MM.1S (cell line): Measurements from ENCODE around the gene GPD1.

Source experiments
- DNase-seq: peaks from one replicate; pipeline ENCODE4 v3.0.0-alpha.2; 2015
- H2AFZ ChIP-seq: fragments of 300-600 bp; sonication (generic); 2 replicates; pipeline ENCODE4 v1.6.0; 2016; ENCODE audit warnings: antibody characterized with exemption, low read length
- H3F3A ChIP-seq: fragments of 300-600 bp; sonication (generic); 2 replicates; pipeline ENCODE4 v1.6.1; 2016; ENCODE audit warnings: mild to moderate bottlenecking, antibody characterized with exemption, low read length, moderate library complexity, mixed read lengths; ENCODE audit not compliant: insufficient read depth
- H3K27ac ChIP-seq: fragments of 300-600 bp; sonication (generic); 2 replicates; pipeline ENCODE4 v1.5.1; 2016; ENCODE audit warnings: mild to moderate bottlenecking, low read length
- H3K27me3 ChIP-seq: fragments of 300-600 bp; sonication (generic); replicated peaks from 2 replicates; pipeline ENCODE4 v1.6.0; 2016; ENCODE audit warnings: low read length; ENCODE audit not compliant: insufficient read depth
- H3K36me3 ChIP-seq: fragments of 300-600 bp; sonication (generic); replicated peaks from 2 replicates; pipeline ENCODE4 v1.6.1; 2016; ENCODE audit warnings: mild to moderate bottlenecking, low read length, mixed read lengths; ENCODE audit not compliant: insufficient read depth
- H3K4me1 ChIP-seq: fragments of 300-600 bp; sonication (generic); 2 replicates; pipeline ENCODE4 v1.6.1; 2016; ENCODE audit warnings: low read length, mixed read lengths
- H3K4me2 ChIP-seq: fragments of 300-600 bp; sonication (generic); 2 replicates; pipeline ENCODE4 v1.6.0; 2016; ENCODE audit warnings: low read depth, low read length
- H3K4me3 ChIP-seq: fragments of 300-600 bp; sonication (generic); 2 replicates; pipeline ENCODE4 v1.5.1; 2016; ENCODE audit warnings: low read length, mixed read lengths
- H3K79me2 ChIP-seq: fragments of 300-600 bp; sonication (generic); 2 replicates; pipeline ENCODE4 v1.6.1; 2016; ENCODE audit warnings: mixed run types, low read length, mixed read lengths
- H3K9ac ChIP-seq: fragments of 300-600 bp; sonication (generic); 2 replicates; pipeline ENCODE4 v1.6.1; 2016; ENCODE audit warnings: low read length, mixed read lengths
- H3K9me2 ChIP-seq: fragments of 300-600 bp; sonication (generic); replicated peaks from 2 replicates; pipeline ENCODE4 v1.6.1; 2016; ENCODE audit warnings: mild to moderate bottlenecking, low read length, mixed read lengths; ENCODE audit not compliant: insufficient read depth
- H3K9me3 ChIP-seq: fragments of 300-600 bp; sonication (generic); replicated peaks from 2 replicates; pipeline ENCODE4 v1.6.1; 2016; ENCODE audit warnings: mild to moderate bottlenecking, low read length, mixed read lengths; ENCODE audit not compliant: insufficient read depth
- H4K20me1 ChIP-seq: fragments of 300-600 bp; sonication (generic); 2 replicates; pipeline ENCODE4 v1.6.1; 2016; ENCODE audit warnings: mild to moderate bottlenecking, low read length, moderate library complexity, mixed read lengths; ENCODE audit not compliant: insufficient read depth
- EZH2 ChIP-seq: fragments of 300-600 bp; sonication (generic); optimal IDR thresholded peaks from 2 replicates; pipeline ENCODE3; 2017; ENCODE audit warnings: low read depth, mild to moderate bottlenecking, antibody characterized with exemption, low read length, mixed read lengths
- EZH2phosphoT487 ChIP-seq: fragments of 300-600 bp; sonication (generic); IDR thresholded peaks from 2 replicates; pipeline ENCODE4 v1.6.1; 2018; ENCODE audit warnings: antibody characterized with exemption, low read length
- TF ChIP-seq, protein P1 (sequence below): fragments of 300-600 bp; sonication (generic); IDR thresholded peaks from 2 replicates; pipeline ENCODE4 v1.5.1; 2016; ENCODE audit warnings: antibody characterized with exemption, low read length, mixed read lengths

The GPD1 gene

GRCh38 chr12:50127546-50127945 is 23.7 kb downstream of the GPD1 start:
- H3K36me3 ChIP-seq: no peaks in the 10 kb centered on the region; the same call in 1 of the 2 replicates
- no peaks in the 10 kb centered on the region for H4K20me1 ChIP-seq
- H3K27ac ChIP-seq: no peak overlapping the region
- H3K9me2 ChIP-seq: no peaks in the 10 kb centered on the region
- TF ChIP-seq, protein P1, sequence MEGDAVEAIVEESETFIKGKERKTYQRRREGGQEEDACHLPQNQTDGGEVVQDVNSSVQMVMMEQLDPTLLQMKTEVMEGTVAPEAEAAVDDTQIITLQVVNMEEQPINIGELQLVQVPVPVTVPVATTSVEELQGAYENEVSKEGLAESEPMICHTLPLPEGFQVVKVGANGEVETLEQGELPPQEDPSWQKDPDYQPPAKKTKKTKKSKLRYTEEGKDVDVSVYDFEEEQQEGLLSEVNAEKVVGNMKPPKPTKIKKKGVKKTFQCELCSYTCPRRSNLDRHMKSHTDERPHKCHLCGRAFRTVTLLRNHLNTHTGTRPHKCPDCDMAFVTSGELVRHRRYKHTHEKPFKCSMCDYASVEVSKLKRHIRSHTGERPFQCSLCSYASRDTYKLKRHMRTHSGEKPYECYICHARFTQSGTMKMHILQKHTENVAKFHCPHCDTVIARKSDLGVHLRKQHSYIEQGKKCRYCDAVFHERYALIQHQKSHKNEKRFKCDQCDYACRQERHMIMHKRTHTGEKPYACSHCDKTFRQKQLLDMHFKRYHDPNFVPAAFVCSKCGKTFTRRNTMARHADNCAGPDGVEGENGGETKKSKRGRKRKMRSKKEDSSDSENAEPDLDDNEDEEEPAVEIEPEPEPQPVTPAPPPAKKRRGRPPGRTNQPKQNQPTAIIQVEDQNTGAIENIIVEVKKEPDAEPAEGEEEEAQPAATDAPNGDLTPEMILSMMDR: no peak
- no peak for TF ChIP-seq EZH2phosphoT487
- TF ChIP-seq EZH2: no peak
- H3K9ac ChIP-seq: no peak overlapping the region
- H3K4me1 ChIP-seq: 0 out of 2 replicates have a peak, but pooled peaks cover 4% of the 10 kb centered on the region
- H3K4me2 ChIP-seq: no peak overlapping the region
- H3K27me3 ChIP-seq: no peaks in the 10 kb centered on the region
- no peak overlapping the region for H3K4me3 ChIP-seq
- H3K9me3 ChIP-seq: no peaks in the 10 kb centered on the region
- H3K79me2 ChIP-seq: peaks cover 2% of the 10 kb centered on the region; the same call in 1 of the 2 replicates
- no peak for DNase-seq
- H2AFZ ChIP-seq: no peak overlapping the region
- H3F3A ChIP-seq: no peaks in the 10 kb centered on the region

DNA sequence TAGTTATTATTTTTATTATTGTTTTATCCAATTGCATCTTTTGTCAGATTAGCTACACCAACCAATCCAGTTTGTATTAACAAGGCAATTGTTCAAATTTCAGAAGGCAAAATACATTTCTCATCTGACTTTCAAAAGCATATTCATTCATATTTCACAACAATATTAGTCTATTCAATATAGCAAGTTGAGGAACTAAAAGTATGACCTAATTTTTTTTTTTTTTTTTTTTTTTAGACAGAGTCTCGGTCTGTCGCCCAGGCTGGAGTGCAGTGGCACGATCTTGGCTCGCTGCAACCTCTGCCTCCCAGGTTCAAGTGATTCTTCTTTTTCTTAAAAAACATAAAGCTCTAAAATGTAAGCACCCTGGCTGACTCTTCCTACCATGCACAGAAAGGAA is 25.5 kb downstream of the GPD1 start:
- no peaks in the 10 kb centered on the region; the same call in 1 of the 2 replicates for H3K36me3 ChIP-seq
- TF ChIP-seq, protein P1: no peak
- TF ChIP-seq EZH2phosphoT487: no peak
- no peak for TF ChIP-seq EZH2
- DNase-seq: no peak
- no peaks in the 10 kb centered on the region for H3F3A ChIP-seq
- H3K9ac ChIP-seq: no peak overlapping the region
- no peaks in the 10 kb centered on the region for H3K79me2 ChIP-seq
- H3K4me1 ChIP-seq: 0 out of 2 replicates have a peak, but pooled peaks cover 4% of the 10 kb centered on the region
- no peak overlapping the region for H3K27ac ChIP-seq
- no peaks in the 10 kb centered on the region for H3K27me3 ChIP-seq
- no peaks in the 10 kb centered on the region for H3K9me3 ChIP-seq
- no peak overlapping the region for H3K4me2 ChIP-seq
- H3K4me3 ChIP-seq: no peak overlapping the region
- H4K20me1 ChIP-seq: no peaks in the 10 kb centered on the region
- no peak overlapping the region for H2AFZ ChIP-seq
- H3K9me2 ChIP-seq: no peaks in the 10 kb centered on the region

DNA sequence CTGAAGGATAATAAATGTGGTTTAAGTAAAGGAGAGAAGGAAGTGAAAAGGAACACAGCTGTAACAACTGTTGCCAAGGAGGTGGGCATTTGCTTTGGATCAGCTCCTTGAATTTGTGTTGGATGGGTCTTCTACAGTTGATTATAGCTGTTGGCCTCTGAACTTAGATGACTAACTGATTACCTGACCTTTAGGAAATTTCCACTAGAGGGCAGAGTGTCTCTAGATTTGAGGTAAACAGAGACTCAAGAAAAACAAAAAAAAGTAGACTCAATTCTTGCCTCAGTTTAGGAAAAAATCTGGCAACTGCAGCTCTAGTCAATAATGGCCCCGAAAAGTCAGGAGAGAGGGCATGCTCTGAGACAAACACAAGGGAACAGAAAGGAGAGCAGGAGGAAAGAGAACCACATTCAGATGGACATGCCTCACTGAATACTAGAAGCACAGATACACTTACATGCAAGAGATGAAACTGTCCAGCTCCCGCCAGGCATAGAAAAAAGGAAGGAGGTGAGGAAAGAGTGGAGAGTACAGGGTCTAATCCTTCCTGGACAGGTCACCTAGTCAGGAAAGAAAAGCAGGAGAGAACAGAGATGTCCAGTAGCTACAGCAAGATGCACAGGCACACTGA is 28.8 kb downstream of the GPD1 start:
- H3K27ac ChIP-seq: no peak overlapping the region
- H3K27me3 ChIP-seq: no peaks in the 10 kb centered on the region
- no peaks in the 10 kb centered on the region for H3K9me3 ChIP-seq
- H2AFZ ChIP-seq: no peak overlapping the region
- no peak overlapping the region for H3K9ac ChIP-seq
- no peaks in the 10 kb centered on the region; the same call in 1 of the 2 replicates for H3K36me3 ChIP-seq
- TF ChIP-seq, protein P1: peak; percentile 48
- TF ChIP-seq EZH2phosphoT487: no peak
- no peaks in the 10 kb centered on the region for H3K4me1 ChIP-seq
- H3K4me3 ChIP-seq: no peak overlapping the region
- no peaks in the 10 kb centered on the region for H3K79me2 ChIP-seq
- peak; percentile 15 for DNase-seq
- H4K20me1 ChIP-seq: no peaks in the 10 kb centered on the region
- no peak overlapping the region for H3K4me2 ChIP-seq
- no peaks in the 10 kb centered on the region for H3F3A ChIP-seq
- H3K9me2 ChIP-seq: no peaks in the 10 kb centered on the region
